Astrocyte (in vitro differentiated cells and primary cell): ENCODE measurements around the gene SHOC2.

Source experiments
- EZH2 ChIP-seq: IDR thresholded peaks from 2 replicates; pipeline ENCODE4 v1.6.1; 2012; ENCODE audit warnings: mild to moderate bottlenecking, low read length, inconsistent platforms; ENCODE audit not compliant: insufficient read depth
- TF ChIP-seq, protein P1 (sequence below): IDR thresholded peaks from 2 replicates; pipeline ENCODE4 v1.5.1; 2011; ENCODE audit warnings: low read depth, mild to moderate bottlenecking, inconsistent platforms, low read length, moderate library complexity; ENCODE audit not compliant: insufficient read depth

GRCh38 chr10:110947061-110947595 lies 27.7 kb downstream of the SHOC2 start:
- TF ChIP-seq, protein P1, sequence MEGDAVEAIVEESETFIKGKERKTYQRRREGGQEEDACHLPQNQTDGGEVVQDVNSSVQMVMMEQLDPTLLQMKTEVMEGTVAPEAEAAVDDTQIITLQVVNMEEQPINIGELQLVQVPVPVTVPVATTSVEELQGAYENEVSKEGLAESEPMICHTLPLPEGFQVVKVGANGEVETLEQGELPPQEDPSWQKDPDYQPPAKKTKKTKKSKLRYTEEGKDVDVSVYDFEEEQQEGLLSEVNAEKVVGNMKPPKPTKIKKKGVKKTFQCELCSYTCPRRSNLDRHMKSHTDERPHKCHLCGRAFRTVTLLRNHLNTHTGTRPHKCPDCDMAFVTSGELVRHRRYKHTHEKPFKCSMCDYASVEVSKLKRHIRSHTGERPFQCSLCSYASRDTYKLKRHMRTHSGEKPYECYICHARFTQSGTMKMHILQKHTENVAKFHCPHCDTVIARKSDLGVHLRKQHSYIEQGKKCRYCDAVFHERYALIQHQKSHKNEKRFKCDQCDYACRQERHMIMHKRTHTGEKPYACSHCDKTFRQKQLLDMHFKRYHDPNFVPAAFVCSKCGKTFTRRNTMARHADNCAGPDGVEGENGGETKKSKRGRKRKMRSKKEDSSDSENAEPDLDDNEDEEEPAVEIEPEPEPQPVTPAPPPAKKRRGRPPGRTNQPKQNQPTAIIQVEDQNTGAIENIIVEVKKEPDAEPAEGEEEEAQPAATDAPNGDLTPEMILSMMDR, result no peak
- TF ChIP-seq EZH2, result no peak
